DLD1 (cell line): ENCODE measurements around the gene EGFL7.

Experiments used
- in situ Hi-C: cut with HindIII; loops from 2 replicates; pipeline ENCODE4 v1.10.0; 2017; ENCODE audit warnings: low sequenced_read_pairs

Gene EGFL7

DNA sequence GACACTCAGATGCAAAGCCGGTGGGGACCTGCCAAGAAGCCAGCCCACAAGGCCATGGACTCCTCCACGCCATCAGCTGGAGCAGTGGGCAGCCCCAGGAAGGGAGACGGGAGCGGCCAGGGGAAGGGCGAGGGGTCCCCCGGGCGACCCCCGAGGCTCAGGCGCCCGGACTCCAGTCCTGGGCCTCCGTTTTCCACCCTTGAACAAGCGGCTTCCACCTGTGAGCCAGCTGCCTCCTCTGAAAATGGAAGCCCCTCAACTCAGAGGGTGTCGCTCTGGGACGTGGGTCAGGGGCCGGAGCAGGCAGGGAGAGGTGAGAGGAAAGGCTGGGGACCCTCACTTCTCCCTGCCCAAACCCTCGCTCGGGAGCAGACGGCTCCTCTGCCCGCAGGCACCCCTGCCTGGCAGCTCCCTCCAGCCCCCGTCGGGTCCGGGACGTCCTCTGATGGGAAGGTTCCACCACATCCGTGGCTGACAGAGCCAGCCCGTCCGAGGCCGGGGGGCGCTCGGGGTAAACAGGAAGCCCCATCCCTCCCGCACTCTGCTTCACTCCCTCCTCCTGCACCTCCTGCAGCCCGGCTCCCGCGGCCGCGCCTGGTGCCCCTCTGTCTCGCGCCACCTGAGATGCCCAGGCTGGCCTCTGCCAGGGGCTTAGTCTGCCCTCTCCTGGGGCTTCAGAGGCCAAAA is 3.7 kb upstream of the EGFL7 start:
- in situ Hi-C loops: no loop called here

- in situ Hi-C loops: no loop called here
Observed at GRCh38 chr9:136659861-136660784, 2.6 kb upstream of the EGFL7 start.

DNA sequence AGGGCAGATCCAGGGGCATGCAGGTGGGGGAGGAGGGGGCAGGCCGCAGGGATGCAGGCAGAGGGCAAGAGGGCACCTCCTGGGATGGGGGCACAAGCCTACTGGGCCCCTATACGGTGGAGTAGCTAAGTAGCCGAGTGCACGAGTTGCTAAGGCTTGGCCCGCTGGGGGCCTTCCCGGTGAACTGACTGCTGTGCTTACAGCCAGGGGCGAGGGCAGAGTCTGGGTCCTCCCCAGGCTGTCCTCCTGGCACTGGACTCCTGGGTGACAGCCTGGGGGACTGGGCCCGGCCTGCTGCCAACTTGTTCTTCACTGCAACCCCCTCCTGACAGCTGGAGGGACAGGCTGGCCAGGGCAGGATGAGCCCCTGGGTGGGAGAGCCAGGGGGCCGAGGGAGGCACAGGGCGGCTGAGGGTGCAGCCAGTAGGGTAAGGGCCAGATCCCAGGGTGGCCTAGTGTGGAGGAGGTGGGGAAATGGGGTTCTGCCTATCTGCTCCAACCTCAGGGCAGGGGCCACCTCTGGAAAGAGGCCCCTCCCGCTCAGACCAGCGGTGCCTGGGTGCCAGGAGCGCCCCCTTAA is 1.7 kb upstream of the EGFL7 start:
- in situ Hi-C loops: no loop called here

GRCh38 chr9:136661641-136662325 is 933 bp upstream of the EGFL7 start:
- in situ Hi-C loops: no loop called here

- in situ Hi-C loops: no loop called here
Observed at GRCh38 chr9:136662326-136662655, 425 bp upstream of the EGFL7 start.

- in situ Hi-C loops: no loop called here
Observed at GRCh38 chr9:136664000-136664915, 1.5 kb downstream of the EGFL7 start.

- in situ Hi-C loops: no loop called here
Observed at GRCh38 chr9:136665111-136665703, 2.5 kb downstream of the EGFL7 start.

- in situ Hi-C loops: no loop called here
Observed at GRCh38 chr9:136665704-136666371, 3.1 kb downstream of the EGFL7 start.

DNA sequence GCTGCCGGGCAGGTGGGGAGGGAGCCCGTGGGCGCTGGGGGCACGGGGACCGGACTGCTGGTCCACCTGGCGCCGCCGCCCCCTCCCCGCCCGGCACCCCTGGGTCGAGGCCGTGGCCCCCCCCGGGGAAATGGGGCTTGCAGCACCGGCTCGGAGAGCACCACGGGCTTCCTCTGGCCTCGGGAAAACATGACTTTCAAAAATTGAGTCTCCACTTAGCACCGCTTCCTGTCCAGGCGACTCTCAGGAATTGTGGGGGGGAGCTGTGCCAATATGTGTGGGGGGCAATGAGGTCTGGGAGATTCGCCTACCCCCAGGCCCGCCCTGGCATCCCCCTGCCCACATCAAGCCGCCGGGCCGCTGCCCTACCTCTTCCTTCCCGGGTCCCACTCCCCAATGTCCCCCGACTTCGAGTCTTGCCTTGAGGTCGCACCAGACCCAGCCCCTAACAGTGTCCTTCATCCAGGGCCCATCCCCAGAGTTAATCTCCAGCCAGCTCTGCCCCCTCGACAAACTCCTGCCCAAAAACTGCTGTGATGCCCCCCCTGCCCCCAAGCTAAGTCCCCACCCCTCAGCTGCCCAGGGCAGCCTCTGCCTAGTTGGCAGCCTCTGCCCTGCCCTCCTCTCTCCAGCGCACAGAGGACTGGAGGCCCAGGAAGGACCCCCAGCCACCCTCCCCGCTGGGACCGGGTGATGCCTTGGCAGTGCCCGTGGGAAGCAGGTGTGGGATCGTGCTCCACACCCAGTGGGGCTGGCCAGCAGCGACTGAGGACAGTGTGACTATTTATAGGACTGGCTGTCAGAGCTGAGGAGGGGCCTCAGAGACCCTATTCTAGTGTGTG is 3.9 kb downstream of the EGFL7 start:
- in situ Hi-C loops: no loop called here

- in situ Hi-C loops: no loop called here
Observed at GRCh38 chr9:136667214-136667939, 4.7 kb downstream of the EGFL7 start.

DNA sequence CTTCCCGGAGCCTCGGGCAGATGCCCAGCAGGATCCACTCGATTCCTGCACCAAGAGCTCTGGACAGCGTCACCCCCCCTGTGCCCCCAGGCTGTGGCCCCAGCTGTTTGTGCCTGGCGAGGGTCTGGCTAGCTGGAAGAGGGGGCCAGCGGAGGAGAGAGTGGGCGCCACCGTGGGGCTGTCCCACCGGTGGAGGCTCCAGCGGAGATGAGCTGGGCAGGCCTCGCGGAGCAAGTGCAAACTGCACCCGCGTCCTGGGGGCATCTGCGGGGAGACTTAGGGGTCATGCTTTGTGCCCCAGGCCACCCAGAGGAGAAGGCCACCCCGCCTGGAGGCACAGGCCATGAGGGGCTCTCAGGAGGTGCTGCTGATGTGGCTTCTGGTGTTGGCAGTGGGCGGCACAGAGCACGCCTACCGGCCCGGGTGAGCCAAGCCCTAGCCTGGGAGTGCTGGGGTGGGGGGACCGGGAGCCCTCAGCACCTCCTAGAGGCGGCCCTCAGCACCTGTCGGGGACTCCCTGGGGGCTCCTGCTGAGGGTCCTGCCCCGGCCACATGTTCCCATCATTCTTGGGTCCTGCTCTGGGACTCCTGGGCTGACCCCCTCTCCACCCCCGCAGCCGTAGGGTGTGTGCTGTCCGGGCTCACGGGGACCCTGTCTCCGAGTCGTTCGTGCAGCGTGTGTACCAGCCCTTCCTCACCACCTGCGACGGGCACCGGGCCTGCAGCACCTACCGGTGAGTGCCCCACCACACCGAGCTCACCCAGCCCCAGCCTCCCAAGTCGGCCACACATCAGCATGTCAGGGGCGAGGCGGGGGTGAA is 5.4 kb downstream of the EGFL7 start:
- in situ Hi-C loops: no loop called here

- in situ Hi-C loops: no loop called here
Observed at GRCh38 chr9:136668983-136669790, 6.5 kb downstream of the EGFL7 start.

GRCh38 chr9:136669791-136670464 is 7.2 kb downstream of the EGFL7 start:
- in situ Hi-C loops: no loop called here

DNA sequence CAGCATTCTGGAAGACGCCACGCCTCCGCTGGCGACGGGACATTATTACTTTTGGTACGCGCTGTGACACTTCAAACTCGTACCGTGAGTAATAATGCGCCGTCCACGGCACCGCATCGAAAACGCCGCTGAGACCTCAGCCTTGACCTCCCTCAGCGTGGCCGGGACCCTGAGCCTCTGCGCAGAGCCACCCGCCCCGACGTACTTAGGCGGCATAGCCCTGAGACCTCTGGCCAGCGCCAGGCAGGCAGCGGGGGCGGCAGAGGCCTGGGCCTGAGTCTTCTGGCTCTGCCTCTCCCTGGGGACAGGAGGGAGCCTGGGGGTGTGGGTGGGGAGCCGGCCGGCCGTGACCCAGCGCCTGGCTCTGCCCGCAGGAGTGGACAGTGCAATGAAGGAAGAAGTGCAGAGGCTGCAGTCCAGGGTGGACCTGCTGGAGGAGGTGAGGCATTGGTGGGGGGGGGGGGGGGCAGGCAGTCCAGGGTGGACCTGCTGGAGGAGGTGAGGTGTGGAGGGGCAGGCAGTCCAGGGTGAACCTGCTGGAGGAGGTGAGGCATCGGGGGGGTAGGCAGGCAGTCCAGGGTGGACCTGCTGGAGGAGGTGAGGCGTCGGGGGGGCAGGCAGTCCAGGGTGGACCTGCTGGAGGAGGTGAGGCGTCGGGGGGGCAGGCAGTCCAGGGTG is 8.0 kb downstream of the EGFL7 start:
- in situ Hi-C loops: no loop called here

- in situ Hi-C loops: no loop called here
Observed at GRCh38 chr9:136671254-136671614, 8.5 kb downstream of the EGFL7 start.
